Measurements from ENCODE around the gene ADAMTS8.
"Not testable (repeated sequence)": the region's sequence is repeated elsewhere in the genome, so short reads cannot be mapped to it uniquely, and the experiment has no call there.

The ADAMTS8 gene

GRCh38 chr11:130459521-130459920, 31.1 kb upstream of the ADAMTS8 start:
- DNase-seq = no peak

GRCh38 chr11:130458410-130458729, 30.0 kb upstream of the ADAMTS8 start:
- no peak for DNase-seq

- DNase-seq = no peak
These were observed 29.4 kb upstream of the ADAMTS8 start for GRCh38 chr11:130457623-130458409.

GRCh38 chr11:130456286-130456685, 27.9 kb upstream of the ADAMTS8 start:
- DNase-seq = no peak

- no peak for DNase-seq
These were observed 27.2 kb upstream of the ADAMTS8 start for GRCh38 chr11:130455483-130456127.

- DNase-seq = no peak
These were observed 26.3 kb upstream of the ADAMTS8 start for GRCh38 chr11:130454491-130455252.

GRCh38 chr11:130452940-130453339, 24.5 kb upstream of the ADAMTS8 start:
- DNase-seq = no peak

- DNase-seq = no peak
These were observed 23.8 kb upstream of the ADAMTS8 start for GRCh38 chr11:130452176-130452575.

GRCh38 chr11:130451231-130452019, 23.0 kb upstream of the ADAMTS8 start:
- no peak for DNase-seq

GRCh38 chr11:130449996-130450769, 21.8 kb upstream of the ADAMTS8 start:
- no peak for DNase-seq

GRCh38 chr11:130449310-130449990, 21.0 kb upstream of the ADAMTS8 start:
- DNase-seq = no peak

GRCh38 chr11:130448416-130449309, 20.3 kb upstream of the ADAMTS8 start, which contains the start of gene ADAMTS15:
Gene ADAMTS15 (plus strand): TSS chr11:130448645. CDS start chr11:130448974, 329 bp downstream.
- DNase-seq = peak; percentile 76

GRCh38 chr11:130448039-130448415, 19.6 kb upstream of the ADAMTS8 start:
- DNase-seq = no peak

GRCh38 chr11:130445788-130446187, 17.4 kb upstream of the ADAMTS8 start:
- DNase-seq = no peak

GRCh38 chr11:130442737-130443136, 14.3 kb upstream of the ADAMTS8 start:
- DNase-seq = no peak

GRCh38 chr11:130441719-130442118, 13.3 kb upstream of the ADAMTS8 start:
- no peak for DNase-seq

- no peak for DNase-seq
These were observed 11.5 kb upstream of the ADAMTS8 start for GRCh38 chr11:130439876-130440275.

GRCh38 chr11:130439160-130439519, 10.7 kb upstream of the ADAMTS8 start:
- DNase-seq = no peak

- DNase-seq = not testable (repeated sequence)
These were observed 10.2 kb upstream of the ADAMTS8 start for GRCh38 chr11:130438401-130439159.

GRCh38 chr11:130437848-130438247, 9.4 kb upstream of the ADAMTS8 start:
- no peak for DNase-seq
